Astrocyte (in vitro differentiated cells and primary cell): ENCODE measurements around the gene KRTAP10-8. TPM values are rescaled to one million over a fixed set of nuclear protein-coding genes. Genes with fewer than 3 reads are reported as not detected.
"Not testable (repeated sequence)": the region's sequence is repeated elsewhere in the genome, so short reads cannot be mapped to it uniquely, and the experiment has no call there.

ENCODE experiments used
- DNase-seq: peaks from one replicate; pipeline ENCODE4 v3.0.0-alpha.2; 2010; ENCODE audit warnings: low read depth
- FAIRE-seq: peaks from 2 replicates; lab custom pipeline; 2011; peaks lifted over from hg19 to GRCh38; lab: Jason Lieb, UNC
- H2AFZ ChIP-seq: 2 replicates; pipeline ENCODE4 v1.6.0; 2012; ENCODE audit warnings: low read depth, low read length, inconsistent platforms
- H3K27ac ChIP-seq: 2 replicates; pipeline ENCODE4 v1.5.1; 2011; ENCODE audit warnings: low read depth, low read length, inconsistent platforms
- H3K27me3 ChIP-seq: 2 replicates; pipeline ENCODE4 v1.6.0; 2011; ENCODE audit warnings: low read length, inconsistent platforms; ENCODE audit not compliant: insufficient read depth
- H3K36me3 ChIP-seq: 2 replicates; pipeline ENCODE4 v1.5.1; 2011; ENCODE audit warnings: low read length, inconsistent platforms; ENCODE audit not compliant: insufficient read depth
- H3K4me1 ChIP-seq: 2 replicates; pipeline ENCODE4 v1.5.1; 2011; ENCODE audit warnings: low read length, inconsistent platforms; ENCODE audit not compliant: insufficient read depth
- H3K4me2 ChIP-seq: 2 replicates; pipeline ENCODE4 v1.6.0; 2012; ENCODE audit warnings: low read length, inconsistent platforms
- H3K4me3 ChIP-seq: 2 replicates; pipeline ENCODE4 v1.5.1; 2011; ENCODE audit warnings: low read depth, mild to moderate bottlenecking, low read length, inconsistent platforms; ENCODE audit not compliant: insufficient read depth
- H3K79me2 ChIP-seq: 2 replicates; pipeline ENCODE4 v1.6.0; 2012; ENCODE audit warnings: mild to moderate bottlenecking, low read length, inconsistent platforms; ENCODE audit not compliant: insufficient read depth
- H3K9ac ChIP-seq: 2 replicates; pipeline ENCODE4 v1.6.0; 2012; ENCODE audit warnings: mild to moderate bottlenecking, low read length, inconsistent platforms
- H3K9me3 ChIP-seq: 2 replicates; pipeline ENCODE4 v1.5.1; 2012; ENCODE audit warnings: low read depth, mild to moderate bottlenecking, low read length, inconsistent platforms; ENCODE audit not compliant: insufficient read depth
- H4K20me1 ChIP-seq: 2 replicates; pipeline ENCODE4 v1.6.0; 2012; ENCODE audit warnings: low read length, inconsistent platforms; ENCODE audit not compliant: insufficient read depth
- H3K27ac Mint-ChIP-seq: one replicate; pipeline ENCODE4 v1.8.0; 2021; ENCODE audit warnings: mild to moderate bottlenecking, mixed read lengths; ENCODE audit not compliant: unreplicated experiment
- H3K27me3 Mint-ChIP-seq: one replicate; pipeline ENCODE4 v1.8.0; 2021; ENCODE audit warnings: low read depth, mixed read lengths; ENCODE audit not compliant: unreplicated experiment
- H3K36me3 Mint-ChIP-seq: one replicate; pipeline ENCODE4 v1.8.0; 2021; ENCODE audit warnings: low read depth, mixed read lengths; ENCODE audit not compliant: unreplicated experiment
- H3K4me1 Mint-ChIP-seq: one replicate; pipeline ENCODE4 v1.8.0; 2021; ENCODE audit warnings: low read depth, mixed read lengths; ENCODE audit not compliant: unreplicated experiment
- H3K4me3 Mint-ChIP-seq: one replicate; pipeline ENCODE4 v1.8.0; 2021; ENCODE audit warnings: mild to moderate bottlenecking, moderate library complexity, mixed read lengths; ENCODE audit not compliant: unreplicated experiment
- H3K9me3 Mint-ChIP-seq: one replicate; pipeline ENCODE4 v1.8.0; 2021; ENCODE audit warnings: mild to moderate bottlenecking, mixed read lengths; ENCODE audit not compliant: unreplicated experiment
- CTCF ChIP-seq: IDR thresholded peaks from 2 replicates; pipeline ENCODE4 v1.5.1; 2011; ENCODE audit warnings: low read depth, mild to moderate bottlenecking, inconsistent platforms, low read length, moderate library complexity; ENCODE audit not compliant: insufficient read depth
- EZH2 ChIP-seq: IDR thresholded peaks from 2 replicates; pipeline ENCODE4 v1.6.1; 2012; ENCODE audit warnings: mild to moderate bottlenecking, low read length, inconsistent platforms; ENCODE audit not compliant: insufficient read depth
- total RNA-seq: library from RNA; stranded (reverse); gene quantifications from 2 replicates; pipeline ENCODE4 v1.2.1, GENCODE V29; 2021

Gene KRTAP10-8
- total RNA-seq, 1 donor from 2014 or later, result not detected

- Mint-ChIP-seq H3K27ac (no peak overlapping the region), H3K4me1 (no peaks in the 10 kb centered on the region), H3K27me3 (peaks cover 22% of the 10 kb centered on the region), H3K9me3 (peaks cover 31% of the 10 kb centered on the region), H3K4me3 (no peak overlapping the region), H3K36me3 (no peaks in the 10 kb centered on the region)
- no peak overlapping the region for H3K4me2 ChIP-seq
- H4K20me1 ChIP-seq, result no peaks in the 10 kb centered on the region
- peaks cover 10% of the 10 kb centered on the region for H3K9me3 ChIP-seq
- TF ChIP-seq CTCF (no peak), EZH2 (no peak)
- H3K9ac ChIP-seq, result no peak overlapping the region
- no peak overlapping the region for H3K4me3 ChIP-seq
- no peaks in the 10 kb centered on the region for H3K4me1 ChIP-seq
- H2AFZ ChIP-seq, result no peak overlapping the region
- H3K36me3 ChIP-seq, result no peaks in the 10 kb centered on the region
- H3K27me3 ChIP-seq, result no peaks in the 10 kb centered on the region
- DNase-seq (no peak), FAIRE-seq (no peak)
- H3K79me2 ChIP-seq, result no peaks in the 10 kb centered on the region
- no peak overlapping the region for H3K27ac ChIP-seq
These were observed 32.1 kb upstream of the KRTAP10-8 start for GRCh38 chr21:44579833-44580144.

GRCh38 chr21:44580231-44580821, 31.6 kb upstream of the KRTAP10-8 start, which contains the start of gene KRTAP10-5:
Gene KRTAP10-5 (minus strand): TSS chr21:44580604. CDS start chr21:44580578, 26 bp downstream.
- H3K9ac ChIP-seq, H3K27me3 ChIP-seq, H3K27ac ChIP-seq, H3K4me2 ChIP-seq, H4K20me1 ChIP-seq, FAIRE-seq, H3K4me3 ChIP-seq, H2AFZ ChIP-seq, H3K4me3 Mint-ChIP-seq, H3K36me3 Mint-ChIP-seq, H3K4me1 Mint-ChIP-seq, H3K27ac Mint-ChIP-seq, H3K4me1 ChIP-seq, DNase-seq, H3K36me3 ChIP-seq, H3K79me2 ChIP-seq, H3K9me3 ChIP-seq: not testable (repeated sequence)
- H3K9me3 Mint-ChIP-seq, result peaks cover 31% of the 10 kb centered on the region
- peaks cover 20% of the 10 kb centered on the region for H3K27me3 Mint-ChIP-seq

- no peak for DNase-seq
- no peak for FAIRE-seq
These were observed 30.7 kb upstream of the KRTAP10-8 start for GRCh38 chr21:44581158-44581557.

More at GRCh38 chr21:44581158-44581557, 30.7 kb upstream of the KRTAP10-8 start:
- H3K36me3 ChIP-seq, result no peaks in the 10 kb centered on the region
- no peaks in the 10 kb centered on the region for H3K27me3 ChIP-seq
- no peak overlapping the region for H3K4me2 ChIP-seq
- no peaks in the 10 kb centered on the region for H3K4me1 Mint-ChIP-seq
- peaks cover 10% of the 10 kb centered on the region for H3K9me3 ChIP-seq
- peaks cover 20% of the 10 kb centered on the region for H3K27me3 Mint-ChIP-seq
- H4K20me1 ChIP-seq, result no peaks in the 10 kb centered on the region
- no peak for TF ChIP-seq EZH2
- TF ChIP-seq CTCF, result no peak
- H3K27ac Mint-ChIP-seq, result no peak overlapping the region
- H3K36me3 Mint-ChIP-seq, result no peaks in the 10 kb centered on the region
- H3K9ac ChIP-seq, result no peak overlapping the region
- no peak overlapping the region for H3K4me3 ChIP-seq
- peaks cover 29% of the 10 kb centered on the region for H3K9me3 Mint-ChIP-seq
- no peak overlapping the region for H2AFZ ChIP-seq
- no peaks in the 10 kb centered on the region for H3K4me1 ChIP-seq
- no peak overlapping the region for H3K4me3 Mint-ChIP-seq
- H3K79me2 ChIP-seq, result no peaks in the 10 kb centered on the region
- H3K27ac ChIP-seq, result no peak overlapping the region
